Trophoblast cell (in vitro differentiated cells and primary cell): Measurements from ENCODE around the gene C16orf89.

Experiments used
- DNase-seq, 2 donors: peaks; one replicate each; pipeline ENCODE4 v3.0.0-alpha.2; 2016
- H2AFZ ChIP-seq: 2 replicates; pipeline ENCODE4 v1.6.1; 2013; ENCODE audit warnings: low read length, moderate library complexity, mild to moderate bottlenecking; ENCODE audit not compliant: insufficient read depth, poor library complexity
- H2AK5ac ChIP-seq: 2 replicates; pipeline ENCODE4 v1.6.1; 2013; ENCODE audit warnings: mild to moderate bottlenecking, low read length
- H2BK120ac ChIP-seq: 2 replicates; pipeline ENCODE4 v1.6.1; 2013; ENCODE audit warnings: low read length, mild to moderate bottlenecking, moderate library complexity; ENCODE audit not compliant: insufficient read depth, poor library complexity
- H2BK12ac ChIP-seq: 2 replicates; pipeline ENCODE4 v1.6.1; 2013; ENCODE audit warnings: mild to moderate bottlenecking, low read length, moderate library complexity
- H2BK5ac ChIP-seq: 2 replicates; pipeline ENCODE4 v1.6.1; 2013; ENCODE audit warnings: low read length, low read depth, moderate library complexity, mild to moderate bottlenecking; ENCODE audit not compliant: poor library complexity
- H3K14ac ChIP-seq: 2 replicates; pipeline ENCODE4 v1.6.1; 2013; ENCODE audit warnings: mild to moderate bottlenecking, low read length
- H3K18ac ChIP-seq: 2 replicates; pipeline ENCODE4 v1.6.1; 2013; ENCODE audit warnings: mild to moderate bottlenecking, low read length
- H3K23ac ChIP-seq: 2 replicates; pipeline ENCODE4 v1.6.1; 2013; ENCODE audit warnings: low read length
- H3K27ac ChIP-seq: 2 replicates; pipeline ENCODE4 v1.5.1; 2013; ENCODE audit warnings: low read depth, mild to moderate bottlenecking, inconsistent platforms, low read length, moderate library complexity
- H3K27me3 ChIP-seq: 2 replicates; pipeline ENCODE4 v1.6.1; 2013; ENCODE audit warnings: inconsistent platforms, mild to moderate bottlenecking, low read length, moderate library complexity; ENCODE audit not compliant: insufficient read depth
- H3K36me3 ChIP-seq, 2 experiments: 1 replicate in 1 of 2; 2 replicates in 1 of 2; pipeline ENCODE4 v1.6.1; 2013; ENCODE audit warnings: low read length in 2 of 2, mild to moderate bottlenecking in 2 of 2, moderate library complexity in 1 of 2; ENCODE audit not compliant: insufficient read depth in 2 of 2, control insufficient read depth in 1 of 2
- H3K4ac ChIP-seq: 2 replicates; pipeline ENCODE4 v1.6.1; 2013; ENCODE audit warnings: low read depth, mild to moderate bottlenecking, low read length, moderate library complexity
- H3K4me1 ChIP-seq, 2 experiments: 1 replicate in 1 of 2; 2 replicates in 1 of 2; pipeline ENCODE4 v1.6.1; 2013; ENCODE audit warnings: low read length in 2 of 2, mild to moderate bottlenecking in 2 of 2, moderate library complexity in 1 of 2; ENCODE audit not compliant: insufficient read depth in 2 of 2, control insufficient read depth in 1 of 2
- H3K4me2 ChIP-seq: 2 replicates; pipeline ENCODE4 v1.6.1; 2013; ENCODE audit warnings: inconsistent platforms, mild to moderate bottlenecking, low read length, moderate library complexity
- H3K4me3 ChIP-seq: 2 replicates; pipeline ENCODE4 v1.5.1; 2013; ENCODE audit warnings: mild to moderate bottlenecking, low read depth, low read length, inconsistent platforms
- H3K79me1 ChIP-seq: one replicate; pipeline ENCODE4 v1.6.1; 2013; ENCODE audit warnings: low read length
- H3K79me2 ChIP-seq: 2 replicates; pipeline ENCODE4 v1.6.1; 2013; ENCODE audit warnings: low read length, mild to moderate bottlenecking; ENCODE audit not compliant: control insufficient read depth, insufficient read depth, poor library complexity
- H3K9ac ChIP-seq: 2 replicates; pipeline ENCODE4 v1.6.1; 2013; ENCODE audit warnings: mild to moderate bottlenecking, low read length
- H3K9me3 ChIP-seq: 2 replicates; pipeline ENCODE4 v1.6.1; 2013; ENCODE audit warnings: low read depth, mild to moderate bottlenecking, control low read depth, inconsistent platforms, low read length; ENCODE audit not compliant: insufficient read depth
- H4K12ac ChIP-seq: 2 replicates; pipeline ENCODE4 v1.6.1; 2013; ENCODE audit warnings: low read depth, mild to moderate bottlenecking, low read length, moderate library complexity
- H4K8ac ChIP-seq: 2 replicates; pipeline ENCODE4 v1.6.1; 2013; ENCODE audit warnings: low read depth, mild to moderate bottlenecking, low read length, moderate library complexity
- H4K91ac ChIP-seq: one replicate; pipeline ENCODE4 v1.6.1; 2013; ENCODE audit warnings: low read depth, mild to moderate bottlenecking, low read length, moderate library complexity
- WGBS: extraction: QIAGEN DNeasy Blood & Tissue Kit; methylation state at CpG from one replicate; pipeline ENCODE4 v1.1.7; 2013; ENCODE audit warnings: missing lambda C conversion rate; ENCODE audit not compliant: insufficient read length, insufficient coverage; ENCODE audit errors: extremely low coverage; 5-methylcytosine and 5-hydroxymethylcytosine counted together

Gene C16orf89

GRCh38 chr16:5006348-5007193 is 59.2 kb downstream of the C16orf89 start:
- Histone ChIP-seq H3K4me1 (no peaks in the 10 kb centered on the region), H3K9ac (no peak overlapping the region), H3K9me3 (no peaks in the 10 kb centered on the region), H3K4me2 (no peak overlapping the region), H3K79me2 (no peaks in the 10 kb centered on the region), H3K4ac (no peak overlapping the region), H3K27ac (no peak overlapping the region), H2BK12ac (no peak overlapping the region), H2AK5ac (no peak overlapping the region), H3K14ac (no peak overlapping the region), H3K79me1 (no peaks in the 10 kb centered on the region), H3K23ac (no peak overlapping the region), H2BK5ac (no peak overlapping the region), H2AFZ (no peak overlapping the region), H3K4me3 (no peak overlapping the region), H2BK120ac (no peak overlapping the region), H3K27me3 (no peaks in the 10 kb centered on the region), H3K36me3 (no peaks in the 10 kb centered on the region), H4K8ac (no peak overlapping the region), H4K91ac (no peak overlapping the region), H4K12ac (no peak overlapping the region), H3K18ac (no peak overlapping the region)
- DNase-seq = no peak
- no CpG with 5 or more reads among the region's 22 CpGs for WGBS

GRCh38 chr16:5005916-5006315 is 59.8 kb downstream of the C16orf89 start:
- no peaks in the 10 kb centered on the region for H3K4me1 ChIP-seq
- no peak overlapping the region for H3K14ac ChIP-seq
- H2AK5ac ChIP-seq = no peak overlapping the region
- H4K8ac ChIP-seq = no peak overlapping the region
- H3K4me3 ChIP-seq = no peak overlapping the region
- DNase-seq = no peak
- no peaks in the 10 kb centered on the region for H3K9me3 ChIP-seq
- H3K27ac ChIP-seq = no peak overlapping the region
- H3K18ac ChIP-seq = no peak overlapping the region
- H3K4ac ChIP-seq = no peak overlapping the region
- no peak overlapping the region for H2BK120ac ChIP-seq
- H2BK5ac ChIP-seq = no peak overlapping the region
- no peak overlapping the region for H3K9ac ChIP-seq
- H3K4me2 ChIP-seq = no peak overlapping the region
- H3K27me3 ChIP-seq = no peaks in the 10 kb centered on the region
- no peak overlapping the region for H2BK12ac ChIP-seq
- H4K91ac ChIP-seq = no peak overlapping the region
- no CpG with 5 or more reads among the region's 4 CpGs for WGBS
- H3K36me3 ChIP-seq = no peaks in the 10 kb centered on the region
- no peaks in the 10 kb centered on the region for H3K79me2 ChIP-seq
- H3K23ac ChIP-seq = no peak overlapping the region
- no peak overlapping the region for H2AFZ ChIP-seq
- H4K12ac ChIP-seq = no peak overlapping the region
- no peaks in the 10 kb centered on the region for H3K79me1 ChIP-seq

DNA sequence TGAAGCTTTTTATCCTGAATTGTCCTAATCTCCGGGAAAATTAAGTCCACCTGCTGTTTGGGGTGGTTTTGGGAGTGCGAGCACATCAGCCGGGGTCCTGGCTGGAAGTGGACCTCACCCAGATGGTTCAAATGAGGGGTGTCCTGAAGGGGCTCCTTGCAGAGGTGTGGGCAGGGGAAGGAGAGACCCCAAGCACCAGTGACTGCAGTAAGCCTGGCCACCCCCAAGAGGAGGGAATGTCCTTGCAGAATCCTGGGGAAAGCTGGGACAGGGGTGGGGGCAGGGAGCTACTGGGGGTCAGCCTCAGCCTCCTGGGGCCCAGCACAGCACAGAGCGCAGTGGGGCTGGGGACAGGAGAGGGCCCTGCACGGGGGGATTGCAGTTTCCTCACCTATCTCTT is 61.4 kb downstream of the C16orf89 start:
- Histone ChIP-seq H3K79me1 (no peaks in the 10 kb centered on the region), H2BK12ac (no peak overlapping the region), H3K79me2 (no peaks in the 10 kb centered on the region), H4K8ac (no peak overlapping the region), H3K27ac (no peak overlapping the region), H3K27me3 (no peaks in the 10 kb centered on the region), H2AFZ (no peak overlapping the region), H3K4me1 (no peaks in the 10 kb centered on the region), H3K4me3 (no peak overlapping the region), H3K4me2 (no peak overlapping the region), H3K14ac (no peak overlapping the region), H3K23ac (no peak overlapping the region), H2AK5ac (no peak overlapping the region), H3K18ac (no peak overlapping the region), H4K91ac (no peak overlapping the region), H2BK5ac (no peak overlapping the region), H3K9ac (no peak overlapping the region), H3K9me3 (no peaks in the 10 kb centered on the region), H3K36me3 (no peaks in the 10 kb centered on the region), H3K4ac (no peak overlapping the region), H2BK120ac (no peak overlapping the region), H4K12ac (no peak overlapping the region)
- WGBS = no CpG with 5 or more reads among the region's 5 CpGs
- DNase-seq = no peak

DNA sequence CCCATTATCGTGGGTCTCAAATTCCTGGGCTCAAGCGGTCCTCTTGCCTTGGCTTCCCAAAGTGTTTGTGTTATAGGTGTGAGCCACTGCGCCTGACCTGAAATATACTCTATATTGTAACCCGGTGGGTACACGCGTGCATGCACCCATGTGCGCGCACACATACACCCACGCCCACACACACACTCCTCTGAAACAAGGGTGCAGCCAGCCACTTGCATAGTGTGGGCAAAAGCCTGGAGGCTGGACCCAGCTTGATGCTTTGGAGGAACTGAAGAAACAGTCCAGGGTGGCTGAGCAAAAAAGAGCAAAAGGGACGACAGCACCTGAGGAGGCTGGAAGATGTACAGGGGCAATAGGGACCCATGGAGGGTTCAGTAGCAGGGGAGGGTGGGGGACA is 61.9 kb downstream of the C16orf89 start:
- Histone ChIP-seq H2AK5ac (no peak overlapping the region), H3K14ac (no peak overlapping the region), H2BK120ac (no peak overlapping the region), H4K12ac (no peak overlapping the region), H3K23ac (no peak overlapping the region), H3K4me3 (no peak overlapping the region), H3K4ac (no peak overlapping the region), H2AFZ (no peak overlapping the region), H3K9ac (no peak overlapping the region), H4K8ac (no peak overlapping the region), H2BK5ac (no peak overlapping the region), H3K9me3 (no peaks in the 10 kb centered on the region), H3K27ac (no peak overlapping the region), H3K4me1 (no peaks in the 10 kb centered on the region), H3K36me3 (no peaks in the 10 kb centered on the region), H3K18ac (no peak overlapping the region), H2BK12ac (no peak overlapping the region), H3K27me3 (no peaks in the 10 kb centered on the region), H4K91ac (no peak overlapping the region), H3K4me2 (no peak overlapping the region), H3K79me1 (no peaks in the 10 kb centered on the region), H3K79me2 (no peaks in the 10 kb centered on the region)
- no peak for DNase-seq
- WGBS = no CpG with 5 or more reads among the region's 10 CpGs
